HCT116 (cell line): Measurements from ENCODE around the gene MACC1. TPM values are rescaled to one million over a fixed set of nuclear protein-coding genes. Genes with fewer than 3 reads are reported as not detected.

Experiments used
- ATAC-seq: fragments of 200-7000 bp; cut with Tn5 transposase; 2 replicates; pipeline ENCODE4 v1.9.1; 2020; ENCODE audit warnings: mild to moderate bottlenecking, moderate library complexity
- BruUV-seq: library from RNA; stranded (reverse); fragments of 400-500 nt; replicated peaks from 2 replicates; lab custom pipeline; 2021; lab: Mats Ljungman, UMichigan
- CTCF ChIA-PET: fragments of 300-600 bp; sonication (Branson Sonifier 250); formaldehyde crosslinking; loops from one replicate; lab custom pipeline; 2021; ENCODE audit warnings: antibody characterized with exemption; lab: Charles Lee
- POLR2A ChIA-PET: fragments of 300-600, 350-600 bp; sonication (Branson Sonifier 250); formaldehyde crosslinking; loops from one replicate; lab custom pipeline; 2021; ENCODE audit warnings: antibody characterized with exemption; lab: Charles Lee
- RAD21 ChIA-PET, 2 experiments: fragments of 300-600 bp; sonication (Branson Sonifier 250); formaldehyde crosslinking; loops; one replicate each; lab custom pipeline; 2023; ENCODE audit warnings: low total read pairs in 2 of 2; ENCODE audit not compliant: uncharacterized antibody in 2 of 2, unreplicated experiment in 2 of 2, low non-redundant PET in 1 of 2; lab: Charles Lee
- DNase-seq: peaks from one replicate; pipeline ENCODE4 v3.0.0-alpha.2; 2010; ENCODE audit warnings: low read depth, low spot score
- H2AFZ ChIP-seq: fragments of 200-600 bp; shearing (Covaris generic), sonication (generic); 2 replicates; pipeline ENCODE4 v1.6.1; 2017; ENCODE audit warnings: low read depth, mixed run types, mixed read lengths, antibody characterized with exemption, low read length; ENCODE audit not compliant: poor library complexity, severe bottlenecking
- H3K27ac ChIP-seq: 2 replicates; pipeline ENCODE4 v1.5.1; 2012; ENCODE audit warnings: low read depth, low read length
- H3K27me3 ChIP-seq: fragments of 200-600 bp; sonication (generic); 2 replicates; pipeline ENCODE4 v1.6.1; 2016; ENCODE audit warnings: mixed run types, low read length, mixed read lengths; ENCODE audit not compliant: insufficient read depth
- H3K36me3 ChIP-seq, 2 experiments: fragments of 200-500 bp in 1 of 2; fragments of 200-600 bp in 1 of 2; sonication (Bioruptor generic) in 1 of 2; sonication (generic) in 1 of 2; 2 replicates each; pipeline versions ENCODE4 v1.5.1 to v1.6.1; 2014 to 2016; ENCODE audit warnings: low read length in 2 of 2, inconsistent platforms in 1 of 2, mixed read lengths in 1 of 2, mixed run types in 1 of 2; ENCODE audit not compliant: insufficient read depth in 2 of 2, control insufficient read depth in 1 of 2
- H3K4me1 ChIP-seq, 2 experiments: fragments of 200-600 bp in 1 of 2; sonication (generic) in 1 of 2; 2 replicates each; pipeline versions ENCODE4 v1.5.1 to v1.6.1; 2012 to 2017; ENCODE audit warnings: low read length in 2 of 2, inconsistent platforms in 1 of 2, mild to moderate bottlenecking in 1 of 2, mixed read lengths in 1 of 2, mixed run types in 1 of 2, moderate library complexity in 1 of 2; ENCODE audit not compliant: insufficient read depth in 2 of 2, control insufficient read depth in 1 of 2
- H3K4me2 ChIP-seq: fragments of 200-600 bp; sonication (generic); 2 replicates; pipeline ENCODE4 v1.6.1; 2017; ENCODE audit warnings: mixed run types, low read length, mixed read lengths
- H3K4me3 ChIP-seq, 2 experiments: fragments of 200-600 bp in 1 of 2; sonication (generic) in 1 of 2; replicated peaks in 1 of 2; 2 replicates each; pipeline ENCODE4 v1.5.1; 2011 to 2016; ENCODE audit warnings: low read length in 2 of 2, control low read depth in 1 of 2, low read depth in 1 of 2, mild to moderate bottlenecking in 1 of 2, mixed read lengths in 1 of 2, mixed run types in 1 of 2
- H3K79me2 ChIP-seq: fragments of 200-600 bp; sonication (generic); 2 replicates; pipeline ENCODE4 v1.6.1; 2017; ENCODE audit warnings: mild to moderate bottlenecking, mixed run types, low read length, moderate library complexity, mixed read lengths; ENCODE audit not compliant: insufficient read depth
- H3K9ac ChIP-seq: fragments of 200-600 bp; sonication (generic); 2 replicates; pipeline ENCODE4 v1.6.1; 2016; ENCODE audit warnings: low read length, mixed read lengths
- H3K9me2 ChIP-seq: fragments of 200-600 bp; sonication (generic), shearing (Covaris generic); 2 replicates; pipeline ENCODE4 v1.6.1; 2017; ENCODE audit warnings: mixed run types, mild to moderate bottlenecking, moderate library complexity; ENCODE audit not compliant: insufficient read depth
- H3K9me3 ChIP-seq, 2 experiments: fragments of 200-500 bp in 1 of 2; fragments of 200-600 bp in 1 of 2; sonication (Bioruptor generic) in 1 of 2; sonication (generic) in 1 of 2; 2 replicates each; pipeline ENCODE4 v1.6.1; 2014 to 2017; ENCODE audit warnings: low read length in 2 of 2, mixed read lengths in 2 of 2, inconsistent platforms in 1 of 2, low read depth in 1 of 2, mild to moderate bottlenecking in 1 of 2, mixed run types in 1 of 2, moderate library complexity in 1 of 2; ENCODE audit not compliant: control insufficient read depth in 1 of 2, insufficient read depth in 1 of 2
- H4K20me1 ChIP-seq: fragments of 200-600 bp; sonication (generic), shearing (Covaris generic); 2 replicates; pipeline ENCODE4 v1.6.1; 2017; ENCODE audit warnings: mixed run types, mild to moderate bottlenecking, moderate library complexity; ENCODE audit not compliant: insufficient read depth
- ATF3 ChIP-seq: IDR thresholded peaks from 2 replicates; pipeline ENCODE4 v1.6.1; 2012
- CEBPB ChIP-seq: IDR thresholded peaks from 2 replicates; pipeline ENCODE4 v1.6.1; 2012; ENCODE audit warnings: low read depth
- CTCF ChIP-seq, 3 experiments: fragments of 200-600 bp in 1 of 3; sonication (generic) in 1 of 3; IDR thresholded peaks in 2 of 3; conservative IDR thresholded peaks in 1 of 3; 2 replicates each; pipeline ENCODE4 v1.5.1; 2012 to 2017; ENCODE audit warnings: low read depth in 2 of 3, low read length in 2 of 3, antibody characterized with exemption in 1 of 3, borderline replicate concordance in 1 of 3, control low read depth in 1 of 3, mild to moderate bottlenecking in 1 of 3, mixed read lengths in 1 of 3, mixed run types in 1 of 3, moderate library complexity in 1 of 3; ENCODE audit not compliant: insufficient read depth in 1 of 3
- ELF1 ChIP-seq: IDR thresholded peaks from 2 replicates; pipeline ENCODE4 v1.6.1; 2012; ENCODE audit warnings: low read depth, borderline replicate concordance
- EZH2 ChIP-seq: fragments of 200-600 bp; sonication (generic); IDR thresholded peaks from 2 replicates; pipeline ENCODE4 v1.6.1; 2017; ENCODE audit warnings: antibody characterized with exemption, mixed run types
- EZH2phosphoT487 ChIP-seq: fragments of 200-600 bp; IDR thresholded peaks from 2 replicates; pipeline ENCODE4 v1.6.1; 2018; ENCODE audit warnings: antibody characterized with exemption, borderline replicate concordance
- FOSL1 ChIP-seq: IDR thresholded peaks from 2 replicates; pipeline ENCODE4 v1.6.1; 2012; ENCODE audit warnings: low read depth
- JUND ChIP-seq: IDR thresholded peaks from 2 replicates; pipeline ENCODE4 v1.6.1; 2012
- MAX ChIP-seq: IDR thresholded peaks from 2 replicates; pipeline ENCODE4 v1.6.1; 2012
- POLR2A ChIP-seq: IDR thresholded peaks from 2 replicates; pipeline ENCODE4 v1.7.0; 2011; ENCODE audit warnings: borderline replicate concordance; ENCODE audit not compliant: insufficient read depth, insufficient read length; ENCODE audit errors: extremely low read depth
- POLR2AphosphoS5 ChIP-seq: IDR thresholded peaks from 2 replicates; pipeline ENCODE4 v1.6.1; 2011; ENCODE audit warnings: mild to moderate bottlenecking, low read depth, low read length, moderate library complexity
- RAD21 ChIP-seq: IDR thresholded peaks from 2 replicates; pipeline ENCODE4 v1.6.1; 2012; ENCODE audit warnings: low read depth, mild to moderate bottlenecking
- REST ChIP-seq: IDR thresholded peaks from 2 replicates; pipeline ENCODE4 v1.6.1; 2012; ENCODE audit warnings: low read depth
- SP1 ChIP-seq: IDR thresholded peaks from 2 replicates; pipeline ENCODE4 v1.6.1; 2012; ENCODE audit warnings: low read depth
- SRF ChIP-seq: IDR thresholded peaks from 2 replicates; pipeline ENCODE4 v1.6.1; 2012; ENCODE audit warnings: low read depth
- TCF7L2 ChIP-seq: IDR thresholded peaks from 2 replicates; pipeline ENCODE4 v1.7.0; 2011; ENCODE audit warnings: borderline replicate concordance, inconsistent platforms; ENCODE audit not compliant: insufficient read depth, insufficient read length; ENCODE audit errors: extremely low read depth
- YY1 ChIP-seq: IDR thresholded peaks from 2 replicates; pipeline ENCODE4 v1.6.1; 2011; ENCODE audit warnings: low read length, low read depth, moderate library complexity, mild to moderate bottlenecking; ENCODE audit not compliant: insufficient replicate concordance; ENCODE audit errors: extremely low read depth
- ZNF274 ChIP-seq: fragments of 200-500 bp; sonication (Bioruptor generic); IDR thresholded peaks from 2 replicates; pipeline ENCODE4 v1.6.1; 2014; ENCODE audit warnings: mild to moderate bottlenecking, low read depth, low read length, inconsistent platforms
- intact Hi-C: fragments of 100-400 bp; cut with micrococcal nuclease; formaldehyde crosslinking; loops from 2 replicates; pipeline ENCODE4 v1.10.0; 2022
- total RNA-seq: library from RNA; stranded (reverse); gene quantifications from one replicate; pipeline ENCODE4 v1.2.1, GENCODE V29; 2021; ENCODE audit not compliant: unreplicated experiment
- TF ChIP-seq, protein P1 (sequence below): IDR thresholded peaks from 2 replicates; pipeline ENCODE4 v1.6.1; 2011; ENCODE audit warnings: mild to moderate bottlenecking, low read length, moderate library complexity; ENCODE audit not compliant: insufficient replicate concordance; ENCODE audit errors: extremely low read depth

Gene MACC1
- total RNA-seq, 1 experiment from 2014 or later = 9.8 TPM

- no peak for TF ChIP-seq SP1
These were observed 100.3 kb downstream of the MACC1 start (continued) for GRCh38 chr7:20116869-20117268.

DNA sequence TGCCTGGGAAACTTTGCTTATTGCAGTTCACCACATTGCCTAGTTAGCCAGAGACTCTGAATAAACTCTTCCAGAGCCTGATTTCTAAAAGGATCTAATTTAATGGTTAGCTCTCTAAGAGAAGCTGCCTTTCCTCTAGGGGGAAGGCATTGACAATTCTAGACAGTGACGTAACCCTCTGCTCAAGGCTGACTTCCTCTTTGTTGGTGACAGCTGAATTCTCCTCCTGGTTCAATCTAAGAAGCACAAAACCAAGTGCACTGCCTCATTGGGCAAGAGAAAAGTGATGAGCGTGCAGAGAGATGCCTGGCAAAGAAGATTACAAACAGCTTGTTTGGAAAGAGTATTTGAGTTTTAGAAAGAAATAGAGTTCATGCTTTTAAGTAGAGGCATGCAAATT lies 102.7 kb downstream of the MACC1 start:
- no TSS peak for BruUV-seq
- H2AFZ ChIP-seq = no peak overlapping the region
- H3K9me2 ChIP-seq = no peaks in the 10 kb centered on the region
- intact Hi-C loops = no loop called here
- H3K4me2 ChIP-seq = no peak overlapping the region
- no peaks in the 10 kb centered on the region for H3K79me2 ChIP-seq
- ATAC-seq (no peak), DNase-seq (no peak)
- H3K9me3 ChIP-seq = no peaks in the 10 kb centered on the region
- ChIA-PET RAD21 (interaction anchor here in 1 of 2 experiments (0.5 kb wide), 1 partner anchor 310 kb away, joined by 3 read pairs; no protein-coding TSS in a partner anchor), POLR2A (no interaction called here), CTCF (no interaction called here)
- H3K4me3 ChIP-seq = no peak overlapping the region
- no peaks in the 10 kb centered on the region for H3K36me3 ChIP-seq
- no peak overlapping the region for H3K9ac ChIP-seq
- H3K27ac ChIP-seq = no peak overlapping the region
- H4K20me1 ChIP-seq = no peaks in the 10 kb centered on the region
- no peaks in the 10 kb centered on the region for H3K27me3 ChIP-seq
- no peaks in the 10 kb centered on the region for H3K4me1 ChIP-seq
- TF ChIP-seq REST (no peak), RAD21 (no peak), EZH2 (no peak), JUND (no peak), ZNF274 (no peak), FOSL1 (no peak), CEBPB (no peak), SRF (no peak), ELF1 (no peak), EZH2phosphoT487 (no peak), YY1 (no peak), CTCF (IDR thresholded peaks at IDR 0.05 in 2 of 3, conservative IDR thresholded peaks at IDR 0.05 in 1 of 3; ENCODE audit: borderline replicate concordance in 1 of 3, insufficient read depth in 1 of 3, low read depth in 2 of 3, low read length in 2 of 3) (no peak), POLR2AphosphoS5 (no peak), TCF7L2 (no peak), POLR2A (no peak), MAX (no peak), ATF3 (no peak)
- TF ChIP-seq, protein P1, sequence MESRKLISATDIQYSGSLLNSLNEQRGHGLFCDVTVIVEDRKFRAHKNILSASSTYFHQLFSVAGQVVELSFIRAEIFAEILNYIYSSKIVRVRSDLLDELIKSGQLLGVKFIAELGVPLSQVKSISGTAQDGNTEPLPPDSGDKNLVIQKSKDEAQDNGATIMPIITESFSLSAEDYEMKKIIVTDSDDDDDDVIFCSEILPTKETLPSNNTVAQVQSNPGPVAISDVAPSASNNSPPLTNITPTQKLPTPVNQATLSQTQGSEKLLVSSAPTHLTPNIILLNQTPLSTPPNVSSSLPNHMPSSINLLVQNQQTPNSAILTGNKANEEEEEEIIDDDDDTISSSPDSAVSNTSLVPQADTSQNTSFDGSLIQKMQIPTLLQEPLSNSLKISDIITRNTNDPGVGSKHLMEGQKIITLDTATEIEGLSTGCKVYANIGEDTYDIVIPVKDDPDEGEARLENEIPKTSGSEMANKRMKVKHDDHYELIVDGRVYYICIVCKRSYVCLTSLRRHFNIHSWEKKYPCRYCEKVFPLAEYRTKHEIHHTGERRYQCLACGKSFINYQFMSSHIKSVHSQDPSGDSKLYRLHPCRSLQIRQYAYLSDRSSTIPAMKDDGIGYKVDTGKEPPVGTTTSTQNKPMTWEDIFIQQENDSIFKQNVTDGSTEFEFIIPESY = no peak
- TF ChIP-seq, all 23 proteins: peak for 0
